ENCODE data around the gene C17orf75. TPM values are rescaled to one million over a fixed set of nuclear protein-coding genes. Genes with fewer than 3 reads are reported as not detected.

C17orf75 gene
- total and polyA plus RNA-seq, 10 of the 15 experiments (the other 5 are each of a cell fraction or from before 2014, with no cell fraction given), result 21.7 to 53.0 (median 27.3) TPM

GRCh38 chr17:32285746-32286517 is 56.0 kb downstream of the C17orf75 start (continued):
- TF ChIP-seq CTCF (IDR thresholded peaks at IDR 0.05 in 2 of 3, conservative IDR thresholded peaks at IDR 0.05 in 1 of 3; ENCODE audit: control insufficient read depth in 2 of 3, extremely low read depth in 1 of 3, insufficient read depth in 1 of 3, low read depth in 3 of 3, low read length in 3 of 3) (no peak), SRF (IDR thresholded peaks at IDR 0.05; ENCODE audit: low read depth in 2 of 2, low read length in 2 of 2) (no peak), MYC (IDR thresholded peaks at IDR 0.05; ENCODE audit: insufficient read depth, insufficient read length, insufficient replicate concordance, low read length, severe bottlenecking) (no peak), SIN3A (IDR thresholded peaks at IDR 0.05; ENCODE audit: low read depth, low read length) (no peak), NR2C2 (IDR thresholded peaks at IDR 0.05; ENCODE audit: borderline replicate concordance, control insufficient read depth, insufficient read length, low read depth) (no peak)

- H3K27me3 ChIP-seq (replicated peaks in 1 of 2; ENCODE audit: control insufficient read depth in 2 of 2, insufficient read depth in 2 of 2, low read length in 1 of 2), result peaks cover 2% of the 10 kb centered on the region in 2 experiments; a peak in 1 of 4 replicates
- 52% methylated on average over 8 of the region's 8 CpGs for WGBS (ENCODE audit: insufficient coverage, insufficient replicate concordance, low lambda C conversion rate, missing lambda C conversion rate)
- H3K4me1 ChIP-seq (ENCODE audit: control insufficient read depth, insufficient read depth, low read length), result no peaks in the 10 kb centered on the region; the same call in 1 of the 2 replicates
- in situ Hi-C loops (cut with MboI) (no loop called here), intact Hi-C loops (cut with micrococcal nuclease; ENCODE audit: unreplicated experiment) (no loop called here)
- no peak overlapping the region for H3K27ac ChIP-seq (ENCODE audit: control insufficient read depth, insufficient read depth)
- SMC1A ChIA-PET (ENCODE audit: uncharacterized antibody, unreplicated experiment), result no interaction called here
- TF ChIP-seq, protein P1, sequence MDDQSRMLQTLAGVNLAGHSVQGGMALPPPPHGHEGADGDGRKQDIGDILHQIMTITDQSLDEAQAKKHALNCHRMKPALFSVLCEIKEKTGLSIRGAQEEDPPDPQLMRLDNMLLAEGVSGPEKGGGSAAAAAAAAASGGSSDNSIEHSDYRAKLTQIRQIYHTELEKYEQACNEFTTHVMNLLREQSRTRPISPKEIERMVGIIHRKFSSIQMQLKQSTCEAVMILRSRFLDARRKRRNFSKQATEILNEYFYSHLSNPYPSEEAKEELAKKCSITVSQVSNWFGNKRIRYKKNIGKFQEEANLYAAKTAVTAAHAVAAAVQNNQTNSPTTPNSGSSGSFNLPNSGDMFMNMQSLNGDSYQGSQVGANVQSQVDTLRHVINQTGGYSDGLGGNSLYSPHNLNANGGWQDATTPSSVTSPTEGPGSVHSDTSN (IDR thresholded peaks at IDR 0.05; ENCODE audit: insufficient replicate concordance, low read depth, low read length), result no peak
- TF ChIP-seq BRCA1 (IDR thresholded peaks at IDR 0.05; ENCODE audit: low read depth, low read length) (no peak), HDAC6 (IDR thresholded peaks at IDR 0.05; ENCODE audit: unreplicated experiment) (no peak), TCF7 (IDR thresholded peaks at IDR 0.05; ENCODE audit: borderline replicate concordance) (no peak), BHLHE40 (IDR thresholded peaks at IDR 0.05; ENCODE audit: borderline replicate concordance in 1 of 2, low read depth in 2 of 2, low read length in 1 of 2) (no peak), SMC3 (IDR thresholded peaks at IDR 0.05; ENCODE audit: borderline replicate concordance, low read length) (no peak), SMAD5 (IDR thresholded peaks at IDR 0.05; ENCODE audit: low read depth) (no peak), YY1 (IDR thresholded peaks at IDR 0.05; ENCODE audit: low read depth, low read length) (no peak)
- TF ChIP-seq, protein P2, sequence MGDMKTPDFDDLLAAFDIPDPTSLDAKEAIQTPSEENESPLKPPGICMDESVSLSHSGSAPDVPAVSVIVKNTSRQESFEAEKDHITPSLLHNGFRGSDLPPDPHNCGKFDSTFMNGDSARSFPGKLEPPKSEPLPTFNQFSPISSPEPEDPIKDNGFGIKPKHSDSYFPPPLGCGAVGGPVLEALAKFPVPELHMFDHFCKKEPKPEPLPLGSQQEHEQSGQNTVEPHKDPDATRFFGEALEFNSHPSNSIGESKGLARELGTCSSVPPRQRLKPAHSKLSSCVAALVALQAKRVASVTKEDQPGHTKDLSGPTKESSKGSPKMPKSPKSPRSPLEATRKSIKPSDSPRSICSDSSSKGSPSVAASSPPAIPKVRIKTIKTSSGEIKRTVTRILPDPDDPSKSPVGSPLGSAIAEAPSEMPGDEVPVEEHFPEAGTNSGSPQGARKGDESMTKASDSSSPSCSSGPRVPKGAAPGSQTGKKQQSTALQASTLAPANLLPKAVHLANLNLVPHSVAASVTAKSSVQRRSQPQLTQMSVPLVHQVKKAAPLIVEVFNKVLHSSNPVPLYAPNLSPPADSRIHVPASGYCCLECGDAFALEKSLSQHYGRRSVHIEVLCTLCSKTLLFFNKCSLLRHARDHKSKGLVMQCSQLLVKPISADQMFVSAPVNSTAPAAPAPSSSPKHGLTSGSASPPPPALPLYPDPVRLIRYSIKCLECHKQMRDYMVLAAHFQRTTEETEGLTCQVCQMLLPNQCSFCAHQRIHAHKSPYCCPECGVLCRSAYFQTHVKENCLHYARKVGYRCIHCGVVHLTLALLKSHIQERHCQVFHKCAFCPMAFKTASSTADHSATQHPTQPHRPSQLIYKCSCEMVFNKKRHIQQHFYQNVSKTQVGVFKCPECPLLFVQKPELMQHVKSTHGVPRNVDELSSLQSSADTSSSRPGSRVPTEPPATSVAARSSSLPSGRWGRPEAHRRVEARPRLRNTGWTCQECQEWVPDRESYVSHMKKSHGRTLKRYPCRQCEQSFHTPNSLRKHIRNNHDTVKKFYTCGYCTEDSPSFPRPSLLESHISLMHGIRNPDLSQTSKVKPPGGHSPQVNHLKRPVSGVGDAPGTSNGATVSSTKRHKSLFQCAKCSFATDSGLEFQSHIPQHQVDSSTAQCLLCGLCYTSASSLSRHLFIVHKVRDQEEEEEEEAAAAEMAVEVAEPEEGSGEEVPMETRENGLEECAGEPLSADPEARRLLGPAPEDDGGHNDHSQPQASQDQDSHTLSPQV (IDR thresholded peaks at IDR 0.05), result no peak
- H3K4me3 ChIP-seq, result no peak overlapping the region
- no peaks in the 10 kb centered on the region for H3K9me3 ChIP-seq (replicated peaks; ENCODE audit: control insufficient read depth, insufficient read depth, low read length)
- BruUV-seq (replicated peaks), result no TSS peak
- RAD21 ChIA-PET (ENCODE audit: unreplicated experiment), result no interaction called here
- CTCF ChIA-PET, result no interaction called here
- DNase-seq (ENCODE audit: low read depth, low spot score) (no peak), ATAC-seq (no peak), FAIRE-seq (no peak)
- no peaks in the 10 kb centered on the region for H3K79me2 ChIP-seq (ENCODE audit: control insufficient read depth, insufficient read depth, low read length)
- no peak overlapping the region for H2AFZ ChIP-seq (ENCODE audit: control insufficient read depth, low read depth, low read length)
- no peaks in the 10 kb centered on the region for H4K20me1 ChIP-seq (ENCODE audit: control insufficient read depth, insufficient read depth)
- POLR2A ChIA-PET, result no interaction called here
- H3K4me2 ChIP-seq (ENCODE audit: control insufficient read depth, insufficient read depth), result no peak overlapping the region
- H3K9ac ChIP-seq (ENCODE audit: control insufficient read depth, insufficient read depth, low read length), result no peak overlapping the region
- no peaks in the 10 kb centered on the region for H3K36me3 ChIP-seq (ENCODE audit: control insufficient read depth in 2 of 2, insufficient read depth in 2 of 2, low read length in 1 of 2)
These were observed 56.7 kb downstream of the C17orf75 start for GRCh38 chr17:32285306-32285705.
